ENCODE measurements around the gene DPY19L1. TPM values are rescaled to one million over a fixed set of nuclear protein-coding genes. Genes with fewer than 3 reads are reported as not detected.
"Not testable (repeated sequence)": the region's sequence is repeated elsewhere in the genome, so short reads cannot be mapped to it uniquely, and the experiment has no call there.

Gene DPY19L1
- total and polyA plus RNA-seq, 2 donors (not counting 3 experiments of a cell fraction or from before 2014, with no cell fraction given), result 30.9 to 53.1 TPM

- intact Hi-C loops (cut with micrococcal nuclease); H3K79me2 ChIP-seq (ENCODE audit: control insufficient read depth, insufficient read depth, low read length); H3K4me3 ChIP-seq (replicated peaks in 1 of 3; ENCODE audit: insufficient read depth in 1 of 3, low read depth in 1 of 3, low read length in 3 of 3); H3K27ac ChIP-seq (ENCODE audit: insufficient read depth, low read depth, low read length); CTCF ChIA-PET; H3K9me3 ChIP-seq (replicated peaks; ENCODE audit: control insufficient read depth, insufficient read depth, low read length); H3K27me3 ChIP-seq (ENCODE audit: control insufficient read depth in 2 of 2, insufficient read depth in 2 of 2, low read length in 2 of 2); H3K36me3 ChIP-seq (ENCODE audit: control insufficient read depth in 2 of 2, extremely low read depth in 1 of 2, insufficient read depth in 2 of 2, low read length in 2 of 2); dilution Hi-C loops (cut with MboI; ENCODE audit: extremely low pct_ligation_motif_present, low sequenced_read_pairs); H3K4me1 ChIP-seq (ENCODE audit: control insufficient read depth, extremely low read depth, insufficient read depth, low read length); H4K20me1 ChIP-seq (replicated peaks; ENCODE audit: control insufficient read depth, extremely low read depth, insufficient read depth, low read length); H3K4me2 ChIP-seq (ENCODE audit: insufficient read depth, low read length); DNase-seq (ENCODE audit: low read depth, low spot score); POLR2A ChIA-PET; H2AFZ ChIP-seq (ENCODE audit: low read depth, low read length); H3K9ac ChIP-seq (replicated peaks; ENCODE audit: extremely low read depth, insufficient read depth, low read length); H3K9me1 ChIP-seq (replicated peaks; ENCODE audit: control insufficient read depth, extremely low read depth, insufficient read depth, low read length); FAIRE-seq; BruUV-seq (replicated peaks): not testable (repeated sequence)
Measured at GRCh38 chr7:34966504-34966903, 70.8 kb downstream of the DPY19L1 start.

DNA sequence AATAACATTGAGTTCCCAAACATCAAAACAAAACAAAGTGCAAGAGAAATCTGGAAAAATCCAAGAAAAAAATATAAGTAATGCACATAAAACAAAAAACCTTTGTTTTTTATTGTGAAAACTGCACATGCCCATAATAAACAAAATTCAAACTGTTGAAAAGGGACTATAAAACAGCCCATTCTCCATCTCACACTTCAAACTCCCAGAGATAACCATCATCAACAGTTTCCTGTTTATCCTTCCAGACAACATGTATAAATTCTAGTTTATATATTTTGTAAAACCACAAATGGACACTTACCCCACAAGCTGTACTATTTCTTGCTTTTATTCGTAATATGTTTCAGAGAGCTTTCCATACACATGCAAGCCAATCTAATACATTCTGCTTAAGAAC, 79.3 kb downstream of the DPY19L1 start:
- BruUV-seq (replicated peaks), result no TSS peak
- Histone ChIP-seq H3K4me3 (replicated peaks in 1 of 3; ENCODE audit: insufficient read depth in 1 of 3, low read depth in 1 of 3, low read length in 3 of 3) (no peak overlapping the region), H3K4me2 (ENCODE audit: insufficient read depth, low read length) (no peak overlapping the region), H3K27me3 (ENCODE audit: control insufficient read depth in 2 of 2, insufficient read depth in 2 of 2, low read length in 2 of 2) (no peaks in the 10 kb centered on the region), H3K36me3 (ENCODE audit: control insufficient read depth in 2 of 2, extremely low read depth in 1 of 2, insufficient read depth in 2 of 2, low read length in 2 of 2) (no peaks in the 10 kb centered on the region), H2AFZ (ENCODE audit: low read depth, low read length) (no peak overlapping the region), H3K79me2 (ENCODE audit: control insufficient read depth, insufficient read depth, low read length) (no peaks in the 10 kb centered on the region), H3K4me1 (ENCODE audit: control insufficient read depth, extremely low read depth, insufficient read depth, low read length) (no peaks in the 10 kb centered on the region), H3K27ac (ENCODE audit: insufficient read depth, low read depth, low read length) (no peak overlapping the region), H3K9me3 (replicated peaks; ENCODE audit: control insufficient read depth, insufficient read depth, low read length) (no peaks in the 10 kb centered on the region), H4K20me1 (replicated peaks; ENCODE audit: control insufficient read depth, extremely low read depth, insufficient read depth, low read length) (no peaks in the 10 kb centered on the region), H3K9ac (replicated peaks; ENCODE audit: extremely low read depth, insufficient read depth, low read length) (no peak overlapping the region), H3K9me1 (replicated peaks; ENCODE audit: control insufficient read depth, extremely low read depth, insufficient read depth, low read length) (no peaks in the 10 kb centered on the region)
- intact Hi-C loops (cut with micrococcal nuclease) (no loop called here), dilution Hi-C loops (cut with MboI; ENCODE audit: extremely low pct_ligation_motif_present, low sequenced_read_pairs) (no loop called here)
- DNase-seq (ENCODE audit: low read depth, low spot score), result no peak
- POLR2A ChIA-PET, result no interaction called here
- CTCF ChIA-PET, result no interaction called here
- no peak for TF ChIP-seq POLR2A (IDR thresholded peaks at IDR 0.05; ENCODE audit: low read depth, low read length)
- no peak for FAIRE-seq

- H3K9ac ChIP-seq (replicated peaks; ENCODE audit: extremely low read depth, insufficient read depth, low read length), result no peak overlapping the region
- dilution Hi-C loops (cut with MboI; ENCODE audit: extremely low pct_ligation_motif_present, low sequenced_read_pairs), result no loop called here
- no TSS peak for BruUV-seq (replicated peaks)
- no peaks in the 10 kb centered on the region for H3K9me3 ChIP-seq (replicated peaks; ENCODE audit: control insufficient read depth, insufficient read depth, low read length)
- POLR2A ChIA-PET, result no interaction called here
- no peak for FAIRE-seq
- no peaks in the 10 kb centered on the region for H3K4me1 ChIP-seq (ENCODE audit: control insufficient read depth, extremely low read depth, insufficient read depth, low read length)
- no peak overlapping the region for H3K27ac ChIP-seq (ENCODE audit: insufficient read depth, low read depth, low read length)
- intact Hi-C loops (cut with micrococcal nuclease), result no loop called here
- no peak overlapping the region for H2AFZ ChIP-seq (ENCODE audit: low read depth, low read length)
- H3K79me2 ChIP-seq (ENCODE audit: control insufficient read depth, insufficient read depth, low read length), result no peaks in the 10 kb centered on the region
- no peaks in the 10 kb centered on the region for H3K27me3 ChIP-seq (ENCODE audit: control insufficient read depth in 2 of 2, insufficient read depth in 2 of 2, low read length in 2 of 2)
- no peak overlapping the region for H3K4me3 ChIP-seq (replicated peaks in 1 of 3; ENCODE audit: insufficient read depth in 1 of 3, low read depth in 1 of 3, low read length in 3 of 3)
- no peaks in the 10 kb centered on the region for H3K36me3 ChIP-seq (ENCODE audit: control insufficient read depth in 2 of 2, extremely low read depth in 1 of 2, insufficient read depth in 2 of 2, low read length in 2 of 2)
- CTCF ChIA-PET, result no interaction called here
- H3K4me2 ChIP-seq (ENCODE audit: insufficient read depth, low read length), result no peak overlapping the region
- no peak for TF ChIP-seq MYC (IDR thresholded peaks at IDR 0.05; ENCODE audit: low read depth, low read length)
- TF ChIP-seq, protein P1, sequence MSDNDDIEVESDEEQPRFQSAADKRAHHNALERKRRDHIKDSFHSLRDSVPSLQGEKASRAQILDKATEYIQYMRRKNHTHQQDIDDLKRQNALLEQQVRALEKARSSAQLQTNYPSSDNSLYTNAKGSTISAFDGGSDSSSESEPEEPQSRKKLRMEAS (IDR thresholded peaks at IDR 0.05; ENCODE audit: insufficient read depth, insufficient read length), result no peak
- TF ChIP-seq, protein P2, sequence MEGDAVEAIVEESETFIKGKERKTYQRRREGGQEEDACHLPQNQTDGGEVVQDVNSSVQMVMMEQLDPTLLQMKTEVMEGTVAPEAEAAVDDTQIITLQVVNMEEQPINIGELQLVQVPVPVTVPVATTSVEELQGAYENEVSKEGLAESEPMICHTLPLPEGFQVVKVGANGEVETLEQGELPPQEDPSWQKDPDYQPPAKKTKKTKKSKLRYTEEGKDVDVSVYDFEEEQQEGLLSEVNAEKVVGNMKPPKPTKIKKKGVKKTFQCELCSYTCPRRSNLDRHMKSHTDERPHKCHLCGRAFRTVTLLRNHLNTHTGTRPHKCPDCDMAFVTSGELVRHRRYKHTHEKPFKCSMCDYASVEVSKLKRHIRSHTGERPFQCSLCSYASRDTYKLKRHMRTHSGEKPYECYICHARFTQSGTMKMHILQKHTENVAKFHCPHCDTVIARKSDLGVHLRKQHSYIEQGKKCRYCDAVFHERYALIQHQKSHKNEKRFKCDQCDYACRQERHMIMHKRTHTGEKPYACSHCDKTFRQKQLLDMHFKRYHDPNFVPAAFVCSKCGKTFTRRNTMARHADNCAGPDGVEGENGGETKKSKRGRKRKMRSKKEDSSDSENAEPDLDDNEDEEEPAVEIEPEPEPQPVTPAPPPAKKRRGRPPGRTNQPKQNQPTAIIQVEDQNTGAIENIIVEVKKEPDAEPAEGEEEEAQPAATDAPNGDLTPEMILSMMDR (IDR thresholded peaks at IDR 0.05; ENCODE audit: extremely low read depth in 1 of 2, insufficient read depth in 1 of 2, low read depth in 1 of 2, low read length in 2 of 2), result no peak
- no peak for TF ChIP-seq EZH2 (IDR thresholded peaks at IDR 0.05; ENCODE audit: borderline replicate concordance, low read depth, low read length, severe bottlenecking)
- TF ChIP-seq JUN (IDR thresholded peaks at IDR 0.05; ENCODE audit: borderline replicate concordance, insufficient read depth, insufficient read length, low read depth), result no peak
- no peak for TF ChIP-seq POLR2AphosphoS5 (IDR thresholded peaks at IDR 0.05; ENCODE audit: insufficient read depth, low read depth, low read length)
- no peak for TF ChIP-seq POLR2A (IDR thresholded peaks at IDR 0.05; ENCODE audit: low read depth, low read length)
- TF ChIP-seq GATA2 (IDR thresholded peaks at IDR 0.05; ENCODE audit: insufficient read depth, insufficient read length, low read depth, low read length), result no peak
- no peaks in the 10 kb centered on the region for H4K20me1 ChIP-seq (replicated peaks; ENCODE audit: control insufficient read depth, extremely low read depth, insufficient read depth, low read length)
- no peaks in the 10 kb centered on the region for H3K9me1 ChIP-seq (replicated peaks; ENCODE audit: control insufficient read depth, extremely low read depth, insufficient read depth, low read length)
- no peak for DNase-seq (ENCODE audit: low read depth, low spot score)
Measured at GRCh38 chr7:34952822-34953221, 84.5 kb downstream of the DPY19L1 start.
